Activated naive CD4-positive, alpha-beta T cell treated with Interleukin-2 at 50 U/mL for 16 hours (primary cell): ENCODE data around the gene SEPHS1.
A peak's percentile ranks its signal among the peaks of the same experiment; 100 is the strongest.
"Not testable (repeated sequence)": the region's sequence is repeated elsewhere in the genome, so short reads cannot be mapped to it uniquely, and the experiment has no call there.

Source experiments
- DNase-seq: peaks from one replicate; pipeline ENCODE4 v3.0.0-alpha.2; 2020

Gene SEPHS1

GRCh38 chr10:13276749-13277365, 71.2 kb downstream of the SEPHS1 start:
- no peak for DNase-seq

- DNase-seq = not testable (repeated sequence)
Measured at GRCh38 chr10:13276146-13276545, 71.9 kb downstream of the SEPHS1 start.

- no peak for DNase-seq
Measured at GRCh38 chr10:13272164-13272571, 75.9 kb downstream of the SEPHS1 start.

- DNase-seq = peak; percentile 45
Measured at GRCh38 chr10:13271552-13272163, 76.4 kb downstream of the SEPHS1 start.

GRCh38 chr10:13270877-13271551, 77.1 kb downstream of the SEPHS1 start:
- no peak for DNase-seq

GRCh38 chr10:13268841-13269240, 79.3 kb downstream of the SEPHS1 start:
- DNase-seq = no peak

- DNase-seq = no peak
Measured at GRCh38 chr10:13268310-13268709, 79.8 kb downstream of the SEPHS1 start.
